ENCODE results near the gene VAMP4.

DNA sequence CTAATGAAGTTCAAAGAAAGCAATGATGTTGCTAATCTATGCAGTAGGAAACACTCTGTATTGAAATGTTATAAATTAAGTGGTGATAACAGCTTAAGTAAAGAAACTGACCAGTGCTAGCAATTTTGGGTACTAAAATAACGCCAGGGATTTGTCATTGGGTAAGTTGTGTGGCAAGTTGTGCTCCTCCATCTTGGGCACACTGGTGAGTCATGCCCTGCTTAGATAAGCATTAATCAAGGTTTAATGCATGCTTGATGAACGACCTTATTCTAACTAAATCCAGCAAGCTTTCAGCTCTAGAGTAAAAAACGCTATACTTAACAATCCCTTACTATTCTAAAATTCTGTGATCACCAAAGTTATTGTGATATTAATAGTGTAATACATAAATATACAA is 25.2 kb downstream of the VAMP4 start:
- TF ChIP-seq, protein P1, sequence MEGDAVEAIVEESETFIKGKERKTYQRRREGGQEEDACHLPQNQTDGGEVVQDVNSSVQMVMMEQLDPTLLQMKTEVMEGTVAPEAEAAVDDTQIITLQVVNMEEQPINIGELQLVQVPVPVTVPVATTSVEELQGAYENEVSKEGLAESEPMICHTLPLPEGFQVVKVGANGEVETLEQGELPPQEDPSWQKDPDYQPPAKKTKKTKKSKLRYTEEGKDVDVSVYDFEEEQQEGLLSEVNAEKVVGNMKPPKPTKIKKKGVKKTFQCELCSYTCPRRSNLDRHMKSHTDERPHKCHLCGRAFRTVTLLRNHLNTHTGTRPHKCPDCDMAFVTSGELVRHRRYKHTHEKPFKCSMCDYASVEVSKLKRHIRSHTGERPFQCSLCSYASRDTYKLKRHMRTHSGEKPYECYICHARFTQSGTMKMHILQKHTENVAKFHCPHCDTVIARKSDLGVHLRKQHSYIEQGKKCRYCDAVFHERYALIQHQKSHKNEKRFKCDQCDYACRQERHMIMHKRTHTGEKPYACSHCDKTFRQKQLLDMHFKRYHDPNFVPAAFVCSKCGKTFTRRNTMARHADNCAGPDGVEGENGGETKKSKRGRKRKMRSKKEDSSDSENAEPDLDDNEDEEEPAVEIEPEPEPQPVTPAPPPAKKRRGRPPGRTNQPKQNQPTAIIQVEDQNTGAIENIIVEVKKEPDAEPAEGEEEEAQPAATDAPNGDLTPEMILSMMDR (IDR thresholded peaks at IDR 0.05 in 2 of 3, conservative IDR thresholded peaks at IDR 0.05 in 1 of 3; ENCODE audit: control insufficient read depth in 2 of 3, extremely low read depth in 1 of 3, insufficient read depth in 1 of 3, low read depth in 3 of 3, low read length in 3 of 3) = no peak
- TF ChIP-seq EZH2 (IDR thresholded peaks at IDR 0.05; ENCODE audit: borderline replicate concordance, control insufficient read depth, low read depth, low read length) (no peak), CHD4 (IDR thresholded peaks at IDR 0.05) (no peak), MEF2A (IDR thresholded peaks at IDR 0.05; ENCODE audit: insufficient read depth, low read depth, low read length) (no peak), POLR2A (IDR thresholded peaks at IDR 0.05; ENCODE audit: low read depth, low read length) (no peak), MXI1 (IDR thresholded peaks at IDR 0.05; ENCODE audit: low read depth, low read length) (no peak), ASH2L (IDR thresholded peaks at IDR 0.05; ENCODE audit: borderline replicate concordance, low read depth) (no peak), EP300 (IDR thresholded peaks at IDR 0.05; ENCODE audit: borderline replicate concordance in 1 of 2, control insufficient read depth in 1 of 2, low read depth in 2 of 2, low read length in 2 of 2) (no peak), SREBF1 (IDR thresholded peaks at IDR 0.05; ENCODE audit: low read length) (no peak)
- TF ChIP-seq, protein P2, sequence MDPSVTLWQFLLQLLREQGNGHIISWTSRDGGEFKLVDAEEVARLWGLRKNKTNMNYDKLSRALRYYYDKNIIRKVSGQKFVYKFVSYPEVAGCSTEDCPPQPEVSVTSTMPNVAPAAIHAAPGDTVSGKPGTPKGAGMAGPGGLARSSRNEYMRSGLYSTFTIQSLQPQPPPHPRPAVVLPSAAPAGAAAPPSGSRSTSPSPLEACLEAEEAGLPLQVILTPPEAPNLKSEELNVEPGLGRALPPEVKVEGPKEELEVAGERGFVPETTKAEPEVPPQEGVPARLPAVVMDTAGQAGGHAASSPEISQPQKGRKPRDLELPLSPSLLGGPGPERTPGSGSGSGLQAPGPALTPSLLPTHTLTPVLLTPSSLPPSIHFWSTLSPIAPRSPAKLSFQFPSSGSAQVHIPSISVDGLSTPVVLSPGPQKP (IDR thresholded peaks at IDR 0.05; ENCODE audit: low read depth, low read length) = no peak
